DMS79 (cell line): ENCODE results near the gene SHC4.

Experiments used
- DNase-seq: peaks from one replicate; lab custom pipeline; 2025; lab: John Stamatoyannopoulos, UW

SHC4 gene

DNA sequence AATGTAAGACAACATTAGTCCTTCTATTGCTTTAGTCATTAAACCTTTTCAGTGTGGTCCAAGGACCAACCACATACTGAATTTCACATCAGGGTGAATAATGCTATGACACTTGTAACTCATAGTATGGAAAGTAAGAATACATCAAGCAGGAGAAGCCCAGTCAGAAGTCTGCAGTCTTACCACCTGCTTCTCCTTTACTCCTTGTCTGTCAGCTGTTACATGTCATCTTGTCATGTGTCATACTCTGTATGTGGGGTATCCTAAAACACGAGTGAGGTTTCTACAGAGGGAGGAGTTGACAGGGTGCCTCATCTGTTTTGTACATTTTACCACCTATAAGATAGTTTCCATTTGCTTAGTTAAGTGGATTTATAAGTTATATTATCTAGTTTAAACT lies 118.6 kb downstream of the SHC4 start:
- DNase-seq = no peak

DNA sequence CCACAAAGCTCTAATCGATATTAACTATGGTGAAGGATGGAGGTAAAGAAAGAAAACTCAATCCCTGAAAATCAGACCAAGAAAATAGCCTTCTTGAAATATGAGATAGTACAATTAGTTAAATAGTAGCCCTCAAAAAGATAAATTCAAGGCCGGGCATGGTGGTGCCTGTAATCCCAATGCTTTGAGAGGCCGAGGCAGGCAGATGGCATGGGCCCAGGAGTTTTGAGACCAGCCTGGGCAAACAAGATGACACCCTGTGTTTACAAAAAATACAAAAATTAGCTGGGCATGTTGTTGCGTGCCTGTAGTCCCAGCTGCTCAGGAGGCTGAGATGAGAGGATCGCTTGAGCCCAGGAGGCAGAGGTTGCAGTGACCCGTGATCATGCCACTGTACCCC lies 121.2 kb downstream of the SHC4 start:
- DNase-seq = no peak

- no peak for DNase-seq
Observed at GRCh38 chr15:48834756-48835155, 129.0 kb downstream of the SHC4 start.

GRCh38 chr15:48833526-48834239 lies 130.0 kb downstream of the SHC4 start:
- DNase-seq = no peak

- no peak for DNase-seq
Observed at GRCh38 chr15:48832648-48833047, 131.1 kb downstream of the SHC4 start.

DNA sequence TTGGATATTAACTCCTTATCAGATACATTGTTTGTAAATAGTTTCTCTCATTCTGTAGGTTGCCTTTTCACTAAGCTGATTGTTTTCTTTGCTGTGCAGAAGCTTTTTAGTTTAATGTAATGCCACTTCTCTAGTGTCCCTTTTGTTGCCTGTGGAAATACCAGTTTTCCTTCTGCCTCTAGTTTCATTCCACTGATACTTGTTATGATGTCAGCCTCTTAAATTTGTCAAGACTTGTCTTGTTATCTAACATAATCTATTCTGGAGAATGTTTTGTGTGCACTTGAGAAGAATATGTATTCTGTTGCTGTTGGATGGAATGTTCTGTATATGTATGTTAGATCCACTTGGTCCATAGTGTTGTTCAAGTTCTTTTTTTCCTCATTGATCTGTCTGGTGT lies 134.8 kb downstream of the SHC4 start:
- DNase-seq = no peak

GRCh38 chr15:48828471-48828870 lies 135.2 kb downstream of the SHC4 start:
- DNase-seq = no peak

DNA sequence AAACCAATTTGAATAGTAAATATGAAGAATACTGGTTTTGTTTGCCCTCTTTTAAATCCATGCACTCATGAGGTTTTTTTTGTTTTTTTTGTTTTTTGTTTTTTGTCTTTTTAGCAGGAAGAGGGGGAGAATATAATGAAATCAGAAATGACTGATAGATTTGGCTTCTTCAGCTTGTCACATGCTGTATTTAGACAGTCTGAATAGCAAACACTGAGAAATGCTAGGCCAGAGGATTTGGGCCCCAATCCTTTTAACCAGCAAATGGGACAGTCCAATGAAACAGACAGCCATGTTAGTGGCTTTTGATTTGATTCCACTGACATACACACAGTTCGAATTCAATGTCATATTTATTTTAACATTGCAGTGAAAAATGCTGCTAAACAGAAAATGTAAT lies 138.6 kb downstream of the SHC4 start:
- DNase-seq = no peak

DNA sequence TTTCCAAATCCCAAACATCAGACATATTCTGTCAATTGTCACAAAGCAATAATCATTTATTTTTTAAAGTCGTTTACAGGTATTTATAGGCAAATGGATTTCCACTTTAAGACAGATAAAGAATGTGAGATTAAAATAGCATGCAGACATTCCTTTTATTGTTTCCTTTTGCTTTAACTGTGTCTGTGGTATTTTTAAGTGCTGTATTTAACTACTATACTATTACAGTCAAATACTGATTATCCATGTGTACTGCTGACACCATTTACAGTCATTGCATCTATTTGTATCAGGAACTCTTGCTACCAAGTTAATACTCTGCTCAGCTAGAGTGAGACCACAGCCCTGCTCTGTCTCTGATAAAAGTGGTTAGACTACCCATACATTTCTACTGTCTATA lies 140.0 kb downstream of the SHC4 start:
- no peak for DNase-seq

DNA sequence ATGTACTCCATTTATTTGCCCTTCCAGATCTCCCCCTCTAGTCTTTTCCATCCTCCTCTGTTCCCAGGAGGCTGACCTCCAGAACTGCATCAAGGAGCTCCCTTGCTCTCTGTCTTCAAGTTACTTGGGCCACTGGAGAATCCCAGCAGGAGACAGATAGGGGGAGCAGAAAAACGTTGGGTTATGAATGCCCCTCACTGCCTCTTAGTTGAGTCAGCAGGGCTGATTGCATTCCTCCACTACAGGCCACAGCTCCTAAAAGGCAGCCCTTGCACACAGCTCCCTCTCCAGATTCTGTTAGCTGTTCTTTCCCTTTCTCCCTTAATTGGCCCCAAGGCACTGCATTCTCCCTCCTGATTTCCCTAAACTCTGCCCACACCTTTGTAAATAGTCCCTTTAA lies 140.5 kb downstream of the SHC4 start:
- DNase-seq = no peak

- no peak for DNase-seq
Observed at GRCh38 chr15:48814286-48814685, 149.4 kb downstream of the SHC4 start.

- DNase-seq = no peak
Observed at GRCh38 chr15:48811325-48811958, 152.3 kb downstream of the SHC4 start.

DNA sequence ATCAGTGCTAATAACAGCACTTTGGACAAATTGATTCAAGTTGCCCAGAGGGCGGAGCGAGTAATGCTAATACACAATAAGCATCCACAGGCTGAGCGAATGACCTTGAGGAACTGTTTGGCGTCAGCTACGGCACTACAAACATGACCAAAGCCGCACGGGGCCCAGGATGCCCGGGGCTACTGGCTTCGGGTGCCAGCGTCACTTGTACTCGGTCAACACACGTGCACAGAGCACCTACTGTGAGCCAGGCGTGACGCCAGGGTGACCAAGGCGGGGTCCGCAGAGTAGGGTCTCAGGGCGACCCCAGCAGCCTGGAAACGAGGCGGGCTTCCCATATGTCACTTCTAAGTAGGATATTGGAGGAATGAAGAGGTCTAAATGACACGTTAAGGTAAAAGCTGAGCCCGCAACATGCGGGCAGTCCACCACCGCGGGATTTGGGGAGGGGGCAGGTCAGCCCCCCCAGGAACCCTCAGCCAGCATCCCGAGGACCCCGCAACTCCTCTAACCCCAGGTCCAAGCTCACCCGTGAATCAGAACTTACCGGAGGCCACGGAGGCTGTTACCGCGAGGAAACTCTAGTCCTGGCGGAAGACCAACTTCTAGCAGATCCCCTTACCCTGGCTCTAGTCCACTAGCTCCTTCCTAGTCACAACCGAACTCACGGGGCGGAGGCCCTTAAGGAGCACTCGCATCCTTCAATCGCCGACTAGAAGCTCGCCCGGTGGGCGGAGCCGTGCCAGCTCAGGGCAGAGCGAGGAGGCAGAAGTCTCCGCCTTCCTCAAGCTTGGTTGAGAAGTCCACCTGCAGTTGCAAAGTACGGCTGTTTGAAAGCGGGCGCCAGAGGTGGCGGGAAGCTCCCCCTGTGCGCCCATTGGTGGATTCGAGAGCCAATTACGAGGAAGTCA lies 153.1 kb downstream of the SHC4 start, which contains the start of gene CEP152:
Gene CEP152, minus strand, starts transcription at position 656 of the 911 bp plus-strand sequence. CDS start 5,420 bp downstream, outside the sequence.
- DNase-seq = peak; percentile 93

- no peak for DNase-seq
Observed at GRCh38 chr15:48806151-48806550, 157.6 kb downstream of the SHC4 start.

GRCh38 chr15:48805591-48805990 lies 158.1 kb downstream of the SHC4 start:
- DNase-seq = no peak

DNA sequence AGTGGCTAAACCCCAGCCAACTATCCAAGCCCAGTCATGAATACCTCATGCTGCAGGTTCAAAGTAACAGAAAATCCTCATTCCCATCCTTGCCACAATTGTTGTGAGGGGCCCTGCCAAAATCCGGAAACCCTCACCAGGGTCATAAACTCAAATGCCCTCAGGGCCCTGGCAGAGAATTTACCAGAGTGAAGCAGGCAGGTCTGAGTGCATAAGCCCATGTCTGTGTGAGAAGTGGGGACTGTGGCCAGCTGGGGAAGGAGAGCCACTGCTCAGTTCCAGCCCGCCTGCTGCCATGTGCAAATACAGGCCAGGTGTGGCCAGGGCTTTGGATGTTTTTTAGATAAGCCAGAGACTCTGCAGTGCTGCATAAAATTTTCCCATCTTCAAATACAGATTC lies 159.8 kb downstream of the SHC4 start:
- DNase-seq = peak; percentile 60

- no peak for DNase-seq
Observed at GRCh38 chr15:48802867-48803266, 160.9 kb downstream of the SHC4 start.

GRCh38 chr15:48802257-48802656 lies 161.5 kb downstream of the SHC4 start:
- no peak for DNase-seq

- DNase-seq = peak; percentile 40
Observed at GRCh38 chr15:48800811-48801455, 162.8 kb downstream of the SHC4 start.

DNA sequence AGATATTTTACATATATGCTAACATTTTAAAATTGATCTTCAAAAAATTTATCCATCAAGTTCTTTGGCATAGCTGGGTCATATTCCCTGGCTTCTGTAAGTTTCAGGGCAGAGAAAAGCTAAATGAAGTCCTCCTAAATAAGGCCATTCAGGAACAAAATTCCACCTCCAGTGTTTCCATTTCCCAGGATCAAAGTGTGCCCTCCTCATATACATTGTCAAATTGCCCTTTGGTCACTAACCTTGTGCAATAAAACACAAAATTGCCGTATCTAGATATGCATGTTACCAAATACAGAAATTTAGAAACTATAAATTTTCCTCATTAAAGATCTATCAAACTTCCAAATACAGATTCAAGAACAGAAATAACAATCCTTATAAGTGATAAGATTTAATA lies 163.5 kb downstream of the SHC4 start:
- no peak for DNase-seq

DNA sequence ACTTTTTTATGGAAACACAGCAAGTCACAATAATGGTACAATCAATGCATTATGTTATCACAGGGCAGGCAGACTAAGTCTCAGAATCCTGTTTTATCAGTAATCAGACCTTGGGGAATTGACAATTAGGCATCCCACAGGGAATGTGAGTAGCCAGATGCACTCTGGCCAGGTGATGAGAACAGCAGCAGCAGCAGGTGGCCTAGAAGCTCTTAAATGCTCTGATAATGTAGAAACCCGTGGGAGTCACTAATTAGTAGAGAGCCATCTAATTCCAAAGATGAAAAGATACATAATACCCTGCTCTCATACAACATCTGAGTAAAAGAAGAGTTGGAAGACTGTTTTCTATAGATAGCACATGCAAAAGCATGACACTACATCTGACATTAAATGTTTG lies 165.4 kb downstream of the SHC4 start:
- DNase-seq = peak; percentile 3

GRCh38 chr15:48796930-48797329 lies 166.8 kb downstream of the SHC4 start:
- peak; percentile 56 for DNase-seq
